Measurements from ENCODE around the gene FRMD4B. TPM values are rescaled to one million over a fixed set of nuclear protein-coding genes. Genes with fewer than 3 reads are reported as not detected.

Gene FRMD4B
- total RNA-seq = 19.9 and 20.9 TPM in 2 replicates

- intact Hi-C loops (cut with micrococcal nuclease) = no loop called here
Observed at GRCh38 chr3:69385723-69386555, at the start of gene FRMD4B. TSS of gene FRMD4B (minus strand) at chr3:69386088. CDS start at chr3:69385989, 99 bp downstream.

- intact Hi-C loops (cut with micrococcal nuclease) = no loop called here
Observed at GRCh38 chr3:69433969-69434325, 48.1 kb upstream of the FRMD4B start.

- intact Hi-C loops (cut with micrococcal nuclease) = no loop called here
Observed at GRCh38 chr3:69433121-69433968, 47.5 kb upstream of the FRMD4B start.

- intact Hi-C loops (cut with micrococcal nuclease) = no loop called here
Observed at GRCh38 chr3:69428657-69429255, 42.9 kb upstream of the FRMD4B start.

GRCh38 chr3:69426967-69427304 lies 41.0 kb upstream of the FRMD4B start:
- intact Hi-C loops (cut with micrococcal nuclease) = no loop called here

GRCh38 chr3:69426291-69426966 lies 40.5 kb upstream of the FRMD4B start:
- intact Hi-C loops (cut with micrococcal nuclease) = no loop called here

GRCh38 chr3:69425249-69425648 lies 39.4 kb upstream of the FRMD4B start:
- intact Hi-C loops (cut with micrococcal nuclease) = loop anchor here (1.0 kb wide), 1 partner anchor 264 kb away; no protein-coding TSS in a partner anchor

GRCh38 chr3:69423463-69424155 lies 37.7 kb upstream of the FRMD4B start:
- intact Hi-C loops (cut with micrococcal nuclease) = no loop called here

GRCh38 chr3:69422751-69423150 lies 36.9 kb upstream of the FRMD4B start:
- intact Hi-C loops (cut with micrococcal nuclease) = no loop called here

GRCh38 chr3:69420781-69421520 lies 35.1 kb upstream of the FRMD4B start:
- intact Hi-C loops (cut with micrococcal nuclease) = no loop called here

- intact Hi-C loops (cut with micrococcal nuclease) = no loop called here
Observed at GRCh38 chr3:69419276-69419675, 33.4 kb upstream of the FRMD4B start.

GRCh38 chr3:69417541-69418078 lies 31.7 kb upstream of the FRMD4B start:
- intact Hi-C loops (cut with micrococcal nuclease) = no loop called here

GRCh38 chr3:69413551-69414207 lies 27.8 kb upstream of the FRMD4B start:
- intact Hi-C loops (cut with micrococcal nuclease) = no loop called here

- intact Hi-C loops (cut with micrococcal nuclease) = no loop called here
Observed at GRCh38 chr3:69411346-69411745, 25.5 kb upstream of the FRMD4B start.

GRCh38 chr3:69410301-69410700 lies 24.4 kb upstream of the FRMD4B start:
- intact Hi-C loops (cut with micrococcal nuclease) = loop anchor here (1.0 kb wide), 4 partner anchors 86 to 289 kb away; no protein-coding TSS in a partner anchor

- intact Hi-C loops (cut with micrococcal nuclease) = loop anchor here (1.0 kb wide), 4 partner anchors 86 to 289 kb away; no protein-coding TSS in a partner anchor
Observed at GRCh38 chr3:69409831-69410230, 23.9 kb upstream of the FRMD4B start.

GRCh38 chr3:69409011-69409410 lies 23.1 kb upstream of the FRMD4B start:
- intact Hi-C loops (cut with micrococcal nuclease) = no loop called here

- intact Hi-C loops (cut with micrococcal nuclease) = no loop called here
Observed at GRCh38 chr3:69408542-69408941, 22.7 kb upstream of the FRMD4B start.

- intact Hi-C loops (cut with micrococcal nuclease) = no loop called here
Observed at GRCh38 chr3:69407908-69408307, 22.0 kb upstream of the FRMD4B start.

Measured in T-helper 2 cell treated with Interferon-gamma antibody and Interleukin-4, amounts not matched to agents 100 ng/mL and 5 ng/mL, for 36 hours (primary cell).